Activated CD8-positive, alpha-beta memory T cell treated with anti-CD3 and anti-CD28 coated beads for 36 hours (primary cell): Measurements from ENCODE around the gene FBXO48. TPM values are rescaled to one million over a fixed set of nuclear protein-coding genes. Genes with fewer than 3 reads are reported as not detected.
"Not testable (repeated sequence)": the region's sequence is repeated elsewhere in the genome, so short reads cannot be mapped to it uniquely, and the experiment has no call there.

ENCODE experiments used
- CTCF ChIA-PET: fragments of 350-600 bp; sonication (Branson Sonifier 250); formaldehyde crosslinking; loops from one replicate; lab custom pipeline; 2021; ENCODE audit warnings: antibody characterized with exemption; lab: Charles Lee
- POLR2A ChIA-PET: fragments of 350-600 bp; sonication (Branson Sonifier 250); formaldehyde crosslinking; loops from one replicate; lab custom pipeline; 2021; ENCODE audit warnings: antibody characterized with exemption; lab: Charles Lee
- total RNA-seq, 2 experiments: library from RNA; stranded (reverse); gene quantifications; one replicate each; pipeline ENCODE4 v1.2.3, GENCODE V29; 2021

FBXO48 gene
- total RNA-seq, 2 experiments from 2014 or later = 1.4 to 1.5 TPM

DNA sequence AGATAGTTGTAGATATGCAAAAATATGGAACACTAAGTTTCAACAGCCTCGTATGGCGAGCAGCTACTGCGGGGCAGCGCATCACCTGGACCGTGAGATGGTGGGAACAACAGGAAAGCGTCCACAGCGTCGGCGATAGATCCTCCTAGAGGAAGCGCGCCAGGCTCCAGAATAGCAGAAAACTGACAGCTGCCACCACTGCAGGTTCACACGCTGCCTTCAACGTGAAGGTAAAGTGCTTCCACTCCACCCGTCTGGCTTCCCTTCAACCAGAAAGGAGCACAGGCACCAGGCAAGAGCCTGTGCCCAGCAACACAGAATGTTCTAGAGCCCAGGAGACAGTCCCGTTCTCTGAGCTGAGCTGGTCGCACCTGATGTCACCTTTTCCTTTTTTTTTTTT, 20.0 kb downstream of the FBXO48 start:
- CTCF ChIA-PET = no interaction called here
- POLR2A ChIA-PET = no interaction called here

DNA sequence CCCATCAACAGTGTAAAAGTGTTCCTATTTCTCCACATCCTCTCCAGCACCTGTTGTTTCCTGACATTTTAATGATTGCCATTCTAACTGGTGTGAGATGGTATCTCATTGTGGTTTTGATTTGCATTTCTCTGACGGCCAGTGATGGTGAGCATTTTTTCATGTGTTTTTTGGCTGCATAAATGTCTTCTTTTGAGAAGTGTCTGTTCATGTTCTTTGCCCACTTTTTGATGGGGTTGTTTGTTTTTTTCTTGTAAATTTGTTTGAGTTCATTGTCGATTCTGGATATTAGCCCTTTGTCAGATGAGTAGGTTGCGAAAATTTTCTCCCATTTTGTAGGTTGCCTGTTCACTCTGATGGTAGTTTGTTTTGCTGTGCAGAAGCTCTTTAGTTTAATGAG, 20.7 kb downstream of the FBXO48 start:
- CTCF ChIA-PET, POLR2A ChIA-PET: not testable (repeated sequence)

GRCh38 chr2:68441994-68442322, 25.1 kb downstream of the FBXO48 start:
- ChIA-PET POLR2A (interaction anchor here (0.6 to 1.0 kb wide), 2 partner anchors 68 to 77 kb away, joined by 4 read pairs; partner anchors contain the start of gene PLEK), CTCF (interaction anchor here (0.6 to 2.5 kb wide), 15 partner anchors 12 to 189 kb away, joined by 3 to 12 read pairs (median 4); partner anchors contain the start of genes APLF, CNRIP1, FBXO48 and PLEK)

DNA sequence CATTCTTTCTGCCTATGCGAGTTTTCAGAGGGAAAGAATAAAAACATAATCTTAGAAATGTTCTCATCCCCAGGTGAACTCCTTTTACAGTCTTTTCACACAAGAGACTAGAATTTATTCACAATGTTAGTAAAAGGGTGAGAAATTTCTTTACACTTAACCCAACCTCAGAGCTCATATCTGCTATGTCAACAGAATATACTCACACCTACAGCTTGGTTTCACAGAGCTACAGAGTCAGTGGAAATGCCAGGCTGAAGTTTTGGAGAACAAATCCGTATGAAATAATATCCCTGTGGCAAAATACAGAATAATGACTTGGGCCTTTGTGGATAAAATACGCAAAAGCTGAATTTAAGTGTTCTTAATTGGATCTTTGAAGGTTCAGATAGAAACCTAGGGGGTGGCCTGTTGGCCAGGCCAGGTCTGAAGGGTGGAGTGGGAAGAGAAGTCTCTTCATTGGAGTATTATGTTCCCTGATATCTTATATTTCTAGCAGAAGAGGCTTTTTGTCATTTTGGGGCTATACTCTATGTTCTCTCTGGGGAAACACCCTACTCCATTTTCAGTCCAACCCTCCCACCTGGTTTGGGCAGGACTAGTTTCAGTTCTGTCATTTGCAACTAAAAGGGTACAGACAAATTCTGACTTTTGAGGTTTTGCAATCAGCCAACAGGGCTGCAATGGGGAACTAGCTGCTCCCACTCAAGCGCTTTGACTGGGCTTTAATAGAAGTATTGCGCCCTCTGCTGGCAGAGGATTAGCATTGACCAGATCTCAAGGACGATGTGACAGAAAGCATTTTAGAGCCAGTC, 25.7 kb downstream of the FBXO48 start:
- ChIA-PET POLR2A (interaction anchor here (0.6 to 1.0 kb wide), 3 partner anchors 63 to 76 kb away, joined by 4 read pairs; partner anchors contain the start of gene PLEK), CTCF (interaction anchor here (0.6 to 2.5 kb wide), 20 partner anchors 12 to 321 kb away, joined by 3 to 12 read pairs (median 4); partner anchors contain the start of genes APLF, CNRIP1, FBXO48 and PLEK)

GRCh38 chr2:68438455-68439303, 28.4 kb downstream of the FBXO48 start:
- CTCF ChIA-PET = interaction anchor here (0.9 to 1.1 kb wide), 2 partner anchors 10 to 19 kb away, joined by 3 read pairs; no protein-coding TSS in a partner anchor
- POLR2A ChIA-PET = no interaction called here

DNA sequence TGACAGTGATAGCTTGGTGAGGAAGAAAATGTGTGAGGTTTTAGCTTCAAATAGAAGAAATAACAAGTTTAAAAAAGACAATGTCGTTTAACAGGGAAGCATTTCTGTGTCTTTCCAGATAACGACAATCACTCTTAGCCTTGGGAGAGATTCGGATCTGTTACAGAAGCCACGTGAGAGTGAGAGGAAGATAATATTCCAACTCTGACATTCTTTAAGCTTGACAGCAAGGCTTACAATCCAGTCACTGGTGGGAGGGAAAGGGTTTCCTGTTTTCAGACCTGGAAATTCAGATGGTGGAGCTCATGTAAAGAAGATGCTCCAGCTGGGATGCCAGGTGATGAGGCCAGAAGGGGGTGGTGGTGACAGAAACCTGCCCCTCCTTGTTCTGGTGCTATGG, 30.8 kb downstream of the FBXO48 start:
- CTCF ChIA-PET = no interaction called here

GRCh38 chr2:68435615-68436014, 31.5 kb downstream of the FBXO48 start:
- ChIA-PET CTCF (no interaction called here), POLR2A (no interaction called here)

More for the DNA sequence above, 30.8 kb downstream of the FBXO48 start:
- POLR2A ChIA-PET = no interaction called here

GRCh38 chr2:68434981-68435380, 32.1 kb downstream of the FBXO48 start:
- ChIA-PET CTCF (no interaction called here), POLR2A (no interaction called here)

DNA sequence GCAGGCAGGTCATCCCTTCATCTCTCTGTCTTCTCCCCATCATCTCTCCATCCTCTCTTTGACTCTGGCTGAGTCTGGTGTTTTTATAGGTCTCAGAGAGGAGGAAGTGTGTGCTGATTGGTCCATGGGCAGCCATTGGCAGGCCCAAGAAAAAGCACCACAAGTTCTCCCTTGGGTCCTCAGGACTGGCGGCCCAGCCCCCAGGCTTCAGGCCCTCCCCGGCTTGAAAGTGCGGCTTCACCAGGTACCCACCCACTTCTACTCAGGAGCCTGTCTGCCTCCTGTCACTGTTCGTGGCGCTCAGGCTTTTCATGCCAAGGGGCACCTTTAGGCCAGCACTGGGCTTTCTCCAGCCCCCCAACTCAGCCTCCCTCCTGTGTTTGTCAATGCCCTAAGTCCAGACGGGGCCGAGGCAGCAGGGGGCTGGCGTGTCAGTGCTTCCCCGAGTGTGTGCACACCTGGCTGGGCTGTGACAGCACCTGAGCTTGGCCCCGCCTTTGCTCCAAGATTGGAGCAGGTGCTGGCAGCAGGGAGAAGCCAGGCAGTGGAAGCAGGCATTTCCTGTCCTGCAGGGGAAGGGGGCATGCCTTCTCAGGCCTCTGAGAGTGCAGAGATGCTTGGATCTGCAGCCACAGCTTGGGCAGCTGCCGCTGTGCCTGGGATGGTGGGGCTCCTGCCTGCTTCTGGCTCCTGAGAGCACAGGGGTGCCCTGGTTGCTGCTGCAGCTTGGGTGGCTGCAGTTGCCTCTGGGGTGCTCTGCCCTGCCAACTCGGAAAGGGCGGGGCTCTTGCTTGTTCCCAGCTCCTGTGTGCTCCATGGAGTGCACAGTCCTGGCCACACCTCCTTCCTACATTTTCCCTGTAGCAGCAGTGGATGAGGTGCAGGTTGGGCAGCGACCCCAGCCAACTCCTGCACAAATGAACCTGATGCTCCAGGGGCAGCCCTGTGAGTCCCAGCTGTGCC, 34.1 kb downstream of the FBXO48 start:
- POLR2A ChIA-PET = no interaction called here

DNA sequence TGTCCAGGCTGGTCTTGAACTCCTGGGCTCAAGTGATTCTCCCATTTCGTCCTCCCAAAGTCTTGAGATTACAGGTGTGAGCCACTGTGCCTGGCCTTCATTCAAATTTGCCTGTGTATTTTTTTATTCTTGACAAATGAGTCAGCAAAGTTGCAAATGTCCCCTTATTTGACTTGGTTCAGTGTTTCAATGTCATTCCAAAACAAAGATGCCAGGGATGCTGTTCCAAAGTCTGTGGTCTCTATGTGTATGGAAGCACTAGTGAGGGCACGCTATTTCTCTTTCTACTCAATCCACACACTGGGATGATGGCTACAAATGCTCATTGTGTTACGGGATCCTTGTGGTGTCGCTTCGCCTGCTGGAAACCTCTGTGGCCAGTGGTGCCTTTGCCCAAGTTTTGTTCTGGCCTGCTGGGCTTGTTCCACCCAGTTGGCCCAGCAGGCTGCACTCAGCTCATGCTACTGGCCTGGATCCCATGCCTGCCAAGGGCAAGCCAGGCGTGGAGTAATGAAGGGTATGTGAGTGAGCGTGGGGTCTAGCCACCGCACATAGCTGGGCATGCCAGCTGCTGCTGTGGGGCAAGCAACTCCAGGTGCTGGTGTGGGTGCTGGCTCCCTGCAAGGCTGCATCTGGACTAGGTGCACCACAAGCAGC, 35.6 kb downstream of the FBXO48 start:
- POLR2A ChIA-PET = no interaction called here

More for the DNA sequence above, 34.1 kb downstream of the FBXO48 start:
- CTCF ChIA-PET = no interaction called here

GRCh38 chr2:68429311-68429826, 37.7 kb downstream of the FBXO48 start:
- ChIA-PET CTCF (interaction anchor here (0.9 to 1.6 kb wide), 2 partner anchors 9 to 12 kb away, joined by 3 to 6 read pairs; no protein-coding TSS in a partner anchor), POLR2A (no interaction called here)

More for the DNA sequence above, 35.6 kb downstream of the FBXO48 start:
- CTCF ChIA-PET = interaction anchor here (1.1 kb wide), 1 partner anchor 309 kb away, joined by 4 read pairs; no protein-coding TSS in a partner anchor

GRCh38 chr2:68428746-68429145, 38.3 kb downstream of the FBXO48 start:
- ChIA-PET CTCF (interaction anchor here (0.9 to 1.6 kb wide), 2 partner anchors 9 to 13 kb away, joined by 3 to 6 read pairs; no protein-coding TSS in a partner anchor), POLR2A (no interaction called here)

- POLR2A ChIA-PET = no interaction called here
- CTCF ChIA-PET = interaction anchor here (0.6 to 1.6 kb wide), 3 partner anchors 10 to 197 kb away, joined by 3 to 6 read pairs (median 3); no protein-coding TSS in a partner anchor
Measured at GRCh38 chr2:68428126-68428525, 39.0 kb downstream of the FBXO48 start.

DNA sequence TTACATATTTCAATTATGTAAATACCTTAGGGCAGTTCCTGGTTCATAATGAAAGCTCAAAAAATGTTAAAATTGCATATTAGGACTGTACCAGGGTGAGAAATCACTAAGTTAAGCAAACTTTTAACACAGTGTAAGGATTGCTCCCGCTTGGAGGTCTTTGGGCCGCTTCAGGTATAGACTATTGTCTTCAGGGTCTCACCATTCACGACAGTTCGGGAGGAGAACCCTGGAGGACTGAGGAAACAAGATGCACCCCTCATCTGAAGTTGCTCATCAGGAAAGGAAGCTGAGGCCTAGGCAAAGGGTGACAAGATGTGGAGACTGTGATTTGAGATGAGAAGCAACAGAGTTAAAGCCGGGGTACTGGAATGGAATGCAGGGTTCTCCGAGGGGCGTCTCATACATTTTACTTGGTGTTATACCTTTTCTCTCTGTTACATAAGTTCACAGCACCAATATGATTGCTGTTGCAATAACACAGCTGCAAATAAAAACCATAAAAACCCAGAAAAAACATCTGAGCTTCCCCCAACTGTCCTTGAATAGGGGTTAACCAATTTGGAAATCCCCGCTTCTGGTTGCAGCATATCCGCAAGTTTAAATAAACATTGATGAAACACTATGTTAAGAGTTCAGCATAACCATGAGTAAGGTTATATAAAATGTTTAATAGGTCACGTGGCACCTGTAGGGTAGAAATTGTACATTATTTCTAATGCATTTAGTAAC, 40.1 kb downstream of the FBXO48 start:
- ChIA-PET POLR2A (no interaction called here), CTCF (interaction anchor here (0.8 to 2.4 kb wide), 4 partner anchors 14 to 65 kb away, joined by 3 to 10 read pairs (median 3); no protein-coding TSS in a partner anchor)

DNA sequence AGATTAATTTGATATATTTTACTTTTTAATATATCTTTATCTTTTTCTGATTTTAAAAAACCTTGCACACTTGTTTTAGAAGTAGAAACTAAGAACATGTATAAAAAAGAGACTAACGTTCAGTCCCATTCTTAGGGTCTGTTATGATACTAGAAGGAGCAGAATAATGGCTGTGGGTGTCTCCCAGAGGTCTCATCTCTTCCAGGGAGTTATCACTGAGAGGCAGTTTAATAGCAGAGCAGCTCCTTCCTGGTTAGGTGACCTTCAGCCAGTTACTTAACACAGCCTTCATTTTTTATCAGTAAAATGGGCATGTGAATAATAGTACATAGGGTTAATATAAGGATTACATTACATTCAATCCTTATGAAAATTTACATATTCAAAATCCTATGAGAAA, 40.6 kb downstream of the FBXO48 start:
- ChIA-PET CTCF (interaction anchor here (0.8 to 2.4 kb wide), 3 partner anchors 15 to 65 kb away, joined by 3 to 10 read pairs (median 3); no protein-coding TSS in a partner anchor), POLR2A (no interaction called here)

- ChIA-PET CTCF (interaction anchor here (2.4 kb wide), 1 partner anchor 16 kb away, joined by 10 read pairs; no protein-coding TSS in a partner anchor), POLR2A (no interaction called here)
Measured at GRCh38 chr2:68425503-68425902, 41.6 kb downstream of the FBXO48 start.
